Upper lobe of left lung (tissue), 4 donors: ENCODE results near the gene EYS.

Source experiments
- CTCF ChIP-seq, 6 experiments: fragments of 450-650 bp in 4 of 6; fragments of 200-600 bp in 2 of 6; sonication (generic) in 2 of 6; IDR thresholded peaks; one replicate each; pipeline ENCODE4 v1.5.1; 2016 to 2019; ENCODE audit warnings: antibody characterized with exemption in 6 of 6
- POLR2A ChIP-seq, 4 donors: fragments of 450-650 bp; IDR thresholded peaks; one replicate each; pipeline ENCODE4 v1.5.1; 2016 to 2017; ENCODE audit warnings: antibody characterized with exemption in 4 of 4, mild to moderate bottlenecking in 2 of 4

DNA sequence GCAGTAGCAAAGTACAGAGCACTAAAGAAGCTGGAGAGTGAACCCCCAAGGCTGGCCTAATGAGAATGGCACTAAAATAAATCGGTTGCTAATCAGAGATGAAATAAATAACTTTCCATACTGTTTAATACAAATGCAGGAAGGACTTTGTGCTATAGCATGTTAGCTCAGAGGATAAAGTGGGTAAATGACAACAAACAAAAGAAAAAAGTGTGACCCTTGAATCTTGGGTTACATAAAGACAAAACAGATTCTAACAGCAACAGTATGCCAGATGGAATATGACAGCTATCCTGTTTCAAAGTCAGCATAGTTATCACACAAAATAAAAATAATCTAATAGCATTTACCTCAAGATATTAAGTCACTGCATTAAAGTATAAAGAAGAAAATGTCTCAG is 1448.7 kb downstream of the EYS start:
- TF ChIP-seq CTCF (IDR thresholded peaks at IDR 0.05): no peak
- TF ChIP-seq POLR2A (IDR thresholded peaks at IDR 0.05): no peak
